ENCODE results near the gene MAP2K6.

- TF ChIP-seq CTCF (conservative IDR thresholded peaks at IDR 0.05; ENCODE audit: low read length) (no peak), EZH2phosphoT487 (IDR thresholded peaks at IDR 0.05; ENCODE audit: borderline replicate concordance, low read depth, low read length) (no peak)
Measured at GRCh38 chr17:69581061-69581961, 166.8 kb downstream of the MAP2K6 start.

All from OCI-LY7 (cell line).